ENCODE measurements around the gene PIGQ. TPM values are rescaled to one million over a fixed set of nuclear protein-coding genes. Genes with fewer than 3 reads are reported as not detected.
A peak's percentile ranks its signal among the peaks of the same experiment; 100 is the strongest.

The PIGQ gene
- polyA plus RNA-seq, 3 donors: 11.4 to 39.8 (median 12.1) TPM

- Histone ChIP-seq H3K27ac (ENCODE audit: low read depth in 1 of 2, low read length in 2 of 2) (no peak overlapping the region), H2AFZ (ENCODE audit: insufficient read depth, low read depth, low read length, poor library complexity, severe bottlenecking) (no peak overlapping the region), H3K9me3 (replicated peaks in 1 of 2; ENCODE audit: control insufficient read depth in 1 of 2, insufficient read depth in 1 of 2, low read length in 2 of 2) (no peaks in the 10 kb centered on the region), H3K36me3 (replicated peaks in 1 of 2; ENCODE audit: control insufficient read depth in 1 of 2, insufficient read depth in 2 of 2, low read length in 2 of 2) (peaks cover 11 to 16% of the 10 kb centered on the region in 2 donors), H3K79me2 (ENCODE audit: insufficient read depth, low read length) (no peaks in the 10 kb centered on the region), H3K27me3 (ENCODE audit: control insufficient read depth in 2 of 2, insufficient read depth in 2 of 2, low read length in 2 of 2) (no peaks in the 10 kb centered on the region), H3K4me2 (replicated peaks; ENCODE audit: extremely low read depth, low read length, poor library complexity, severe bottlenecking) (no peak overlapping the region), H3K9ac (ENCODE audit: insufficient read depth, low read length, poor library complexity, severe bottlenecking) (no peak overlapping the region), H4K20me1 (ENCODE audit: insufficient read depth, low read length) (no peaks in the 10 kb centered on the region), H3K4me1 (ENCODE audit: control insufficient read depth in 1 of 2, insufficient read depth in 2 of 2, low read length in 2 of 2) (no peaks in the 10 kb centered on the region), H3K4me3 (replicated peaks in 1 of 3; ENCODE audit: low read depth in 2 of 3, low read length in 3 of 3) (no peak overlapping the region)
- TF ChIP-seq, protein P1, sequence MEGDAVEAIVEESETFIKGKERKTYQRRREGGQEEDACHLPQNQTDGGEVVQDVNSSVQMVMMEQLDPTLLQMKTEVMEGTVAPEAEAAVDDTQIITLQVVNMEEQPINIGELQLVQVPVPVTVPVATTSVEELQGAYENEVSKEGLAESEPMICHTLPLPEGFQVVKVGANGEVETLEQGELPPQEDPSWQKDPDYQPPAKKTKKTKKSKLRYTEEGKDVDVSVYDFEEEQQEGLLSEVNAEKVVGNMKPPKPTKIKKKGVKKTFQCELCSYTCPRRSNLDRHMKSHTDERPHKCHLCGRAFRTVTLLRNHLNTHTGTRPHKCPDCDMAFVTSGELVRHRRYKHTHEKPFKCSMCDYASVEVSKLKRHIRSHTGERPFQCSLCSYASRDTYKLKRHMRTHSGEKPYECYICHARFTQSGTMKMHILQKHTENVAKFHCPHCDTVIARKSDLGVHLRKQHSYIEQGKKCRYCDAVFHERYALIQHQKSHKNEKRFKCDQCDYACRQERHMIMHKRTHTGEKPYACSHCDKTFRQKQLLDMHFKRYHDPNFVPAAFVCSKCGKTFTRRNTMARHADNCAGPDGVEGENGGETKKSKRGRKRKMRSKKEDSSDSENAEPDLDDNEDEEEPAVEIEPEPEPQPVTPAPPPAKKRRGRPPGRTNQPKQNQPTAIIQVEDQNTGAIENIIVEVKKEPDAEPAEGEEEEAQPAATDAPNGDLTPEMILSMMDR (IDR thresholded peaks at IDR 0.05): no peak
- Mint-ChIP-seq H3K4me3 (no peak overlapping the region), H3K36me3 (peaks cover 0 to 5% of the 10 kb centered on the region in 2 donors), H3K4me1 (peaks cover 2% of the 10 kb centered on the region), H3K9me3 (no peaks in the 10 kb centered on the region), H3K27me3 (ENCODE audit: low read depth in 3 of 3) (no peaks in the 10 kb centered on the region), H3K27ac (no peak overlapping the region)
- no peak for DNase-seq
- WGBS (ENCODE audit: insufficient coverage): 97% methylated on average over 10 of the region's 24 CpGs
- intact Hi-C loops (cut with micrococcal nuclease): loop anchor here (2.0 to 5.0 kb wide), 3 partner anchors 32 to 84 kb away; no protein-coding TSS in a partner anchor
Measured at GRCh38 chr16:578232-578869, 8.6 kb downstream of the PIGQ start.

DNA sequence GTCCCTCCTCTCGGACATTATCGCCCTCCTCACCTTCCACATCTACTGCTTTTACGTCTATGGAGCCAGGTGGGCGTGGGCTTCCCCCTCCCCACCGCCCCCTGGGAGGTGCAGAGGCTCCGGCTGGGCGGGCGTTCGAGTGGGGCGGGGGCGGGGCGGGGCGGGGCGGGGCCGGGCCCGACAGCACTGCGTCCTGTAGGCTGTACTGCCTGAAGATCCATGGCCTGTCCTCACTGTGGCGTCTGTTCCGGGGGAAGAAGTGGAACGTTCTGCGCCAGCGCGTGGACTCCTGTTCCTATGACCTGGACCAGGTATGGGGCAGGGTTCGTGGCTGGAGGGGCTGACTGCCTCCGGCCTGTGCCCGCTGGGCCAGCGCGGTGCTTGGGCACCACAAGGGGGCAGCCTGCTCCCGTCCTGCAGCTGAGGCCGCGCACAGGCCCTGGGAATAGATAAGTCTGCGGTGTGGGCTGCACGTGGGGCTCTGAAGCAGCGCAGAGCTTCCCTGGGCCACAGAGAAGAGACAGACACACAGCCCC is 9.2 kb downstream of the PIGQ start:
- H3K4me1 Mint-ChIP-seq: peaks cover 2% of the 10 kb centered on the region
- H3K27me3 Mint-ChIP-seq (ENCODE audit: low read depth in 3 of 3): no peaks in the 10 kb centered on the region
- peaks cover 0 to 5% of the 10 kb centered on the region in 2 donors for H3K36me3 Mint-ChIP-seq
- intact Hi-C loops (cut with micrococcal nuclease): loop anchor here (2.0 to 5.0 kb wide), 3 partner anchors 32 to 83 kb away; no protein-coding TSS in a partner anchor
- H3K9me3 Mint-ChIP-seq: no peaks in the 10 kb centered on the region
- H3K4me3 Mint-ChIP-seq: no peak overlapping the region
- Histone ChIP-seq H3K36me3 (replicated peaks in 1 of 2; ENCODE audit: control insufficient read depth in 1 of 2, insufficient read depth in 2 of 2, low read length in 2 of 2) (peaks cover 11 to 16% of the 10 kb centered on the region in 2 donors), H3K79me2 (ENCODE audit: insufficient read depth, low read length) (no peaks in the 10 kb centered on the region), H3K27me3 (ENCODE audit: control insufficient read depth in 2 of 2, insufficient read depth in 2 of 2, low read length in 2 of 2) (no peaks in the 10 kb centered on the region), H3K4me2 (replicated peaks; ENCODE audit: extremely low read depth, low read length, poor library complexity, severe bottlenecking) (peak overlapping the region; percentile 26), H3K4me3 (replicated peaks in 1 of 3; ENCODE audit: low read depth in 2 of 3, low read length in 3 of 3) (no peak overlapping the region), H3K27ac (ENCODE audit: low read depth in 1 of 2, low read length in 2 of 2) (no peak overlapping the region), H3K9ac (ENCODE audit: insufficient read depth, low read length, poor library complexity, severe bottlenecking) (no peak overlapping the region), H3K9me3 (replicated peaks in 1 of 2; ENCODE audit: control insufficient read depth in 1 of 2, insufficient read depth in 1 of 2, low read length in 2 of 2) (no peaks in the 10 kb centered on the region), H3K4me1 (ENCODE audit: control insufficient read depth in 1 of 2, insufficient read depth in 2 of 2, low read length in 2 of 2) (no peaks in the 10 kb centered on the region), H2AFZ (ENCODE audit: insufficient read depth, low read depth, low read length, poor library complexity, severe bottlenecking) (no peak overlapping the region), H4K20me1 (ENCODE audit: insufficient read depth, low read length) (no peaks in the 10 kb centered on the region)
- peak; percentile 66 to 80 (median 71) for DNase-seq
- no peak overlapping the region for H3K27ac Mint-ChIP-seq
- TF ChIP-seq, protein P1 (IDR thresholded peaks at IDR 0.05): peak; percentile 83
- 24% methylated on average over 29 of the region's 34 CpGs for WGBS (ENCODE audit: insufficient coverage)

Data from CD14-positive monocyte (primary cell).